ENCODE results near the gene CELA3B.
"Not testable (repeated sequence)": the region's sequence is repeated elsewhere in the genome, so short reads cannot be mapped to it uniquely, and the experiment has no call there.

Gene CELA3B

DNA sequence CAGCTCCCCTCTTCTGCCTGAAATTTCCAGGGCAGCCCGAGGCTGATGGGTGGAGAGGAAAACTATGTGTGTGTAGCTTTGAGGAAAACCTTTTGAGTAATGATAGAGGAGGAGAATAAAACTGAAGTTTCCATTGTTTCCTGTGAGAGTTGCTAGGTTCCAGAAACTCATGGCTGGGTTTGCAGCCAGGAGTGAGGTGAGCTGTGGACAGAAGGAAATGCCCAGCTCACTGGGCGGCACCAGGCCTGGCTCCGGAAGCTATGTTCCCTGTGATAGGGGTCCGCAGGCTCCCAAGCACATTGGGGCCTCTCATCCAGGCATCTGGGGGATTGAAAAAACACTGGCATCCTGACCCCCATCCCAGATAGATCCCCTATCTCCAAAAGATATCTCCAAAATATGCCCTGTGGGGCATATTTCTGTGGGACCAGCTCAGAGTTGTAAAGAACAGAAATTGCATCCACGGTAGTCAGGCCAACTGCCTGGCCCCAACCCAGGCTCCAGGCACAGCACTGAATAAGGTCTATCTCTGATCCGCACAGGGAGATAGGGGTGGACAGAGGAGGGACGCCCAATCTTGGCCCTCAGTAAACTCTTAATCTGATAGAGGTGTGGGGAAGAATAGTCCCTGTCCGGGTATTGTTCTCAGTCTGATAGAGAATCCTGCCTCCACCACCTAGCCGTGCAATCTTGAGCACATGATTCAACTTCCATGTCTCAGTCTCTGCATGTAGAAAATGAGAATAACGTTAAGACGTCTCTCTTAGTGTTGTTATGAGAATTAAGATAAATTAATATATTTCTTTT, 37.9 kb upstream of the CELA3B start:
- Mint-ChIP-seq H3K9me3 (no peaks in the 10 kb centered on the region), H3K4me1 (ENCODE audit: low read depth) (peaks cover 21% of the 10 kb centered on the region), H3K4me3 (no peak overlapping the region), H3K27me3 (peaks cover 17% of the 10 kb centered on the region), H3K36me3 (ENCODE audit: low read depth) (no peaks in the 10 kb centered on the region), H3K27ac (no peak overlapping the region)
- DNase-seq: no peak

DNA sequence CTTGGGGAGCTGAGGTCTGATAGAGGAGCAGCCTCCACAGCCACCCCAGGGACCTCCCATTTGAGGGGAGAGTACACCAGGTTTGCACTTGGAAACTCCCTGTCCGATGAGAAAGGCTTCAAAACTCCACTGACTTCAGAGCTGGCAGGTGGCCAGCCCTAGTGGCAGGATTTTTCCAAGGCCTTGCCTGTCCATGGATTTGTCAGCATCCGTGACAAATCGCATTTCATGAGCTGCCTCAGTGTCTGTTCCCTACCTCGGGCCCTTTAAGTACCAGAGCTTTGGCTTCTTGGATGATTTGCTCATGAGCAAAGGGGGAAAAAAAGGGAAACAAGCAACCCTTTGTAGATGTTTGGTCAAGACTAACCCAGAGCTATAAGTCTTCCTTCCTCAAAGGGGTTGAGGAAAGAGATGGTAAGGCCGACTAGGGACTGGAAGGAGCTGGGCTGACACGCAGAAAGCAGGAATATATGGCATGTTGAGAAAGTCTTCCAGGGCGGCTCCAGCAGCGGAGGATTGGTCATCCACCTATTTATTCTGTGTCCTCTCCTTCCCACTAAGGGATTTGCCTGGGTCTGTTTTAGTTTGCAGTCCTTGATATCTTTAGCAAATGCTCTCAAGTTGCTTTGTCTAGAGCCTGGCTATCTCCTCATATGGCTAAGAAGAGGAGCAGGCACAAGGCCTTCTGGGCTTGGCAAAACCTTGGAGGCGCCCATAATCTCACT, 37.0 kb upstream of the CELA3B start:
- no peak for DNase-seq
- Mint-ChIP-seq H3K27me3 (peaks cover 17% of the 10 kb centered on the region), H3K4me3 (no peak overlapping the region)

DNA sequence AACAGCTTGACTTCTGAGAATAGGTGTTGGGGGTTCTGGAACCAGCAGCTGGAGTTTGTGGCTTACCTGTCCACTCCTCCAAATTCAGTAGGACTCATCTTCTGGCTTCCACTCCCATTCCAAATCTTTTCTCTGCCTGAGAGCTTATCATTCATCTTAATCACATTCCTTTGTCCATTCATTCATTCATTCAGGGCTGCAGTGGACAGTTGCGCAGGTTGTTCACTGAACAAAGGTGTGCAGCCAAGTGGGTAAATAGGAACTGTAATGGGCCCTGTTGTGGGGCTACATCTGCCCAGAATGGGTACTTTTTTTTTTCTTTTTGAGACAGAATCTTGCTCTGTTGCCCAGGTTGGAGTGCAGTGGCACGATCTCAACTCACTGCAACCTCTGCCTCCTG, 36.3 kb upstream of the CELA3B start:
- peaks cover 17% of the 10 kb centered on the region for H3K4me1 Mint-ChIP-seq (ENCODE audit: low read depth)
- peaks cover 15% of the 10 kb centered on the region for H3K27me3 Mint-ChIP-seq
- no peak overlapping the region for H3K4me3 Mint-ChIP-seq
- H3K9me3 Mint-ChIP-seq: no peaks in the 10 kb centered on the region
- H3K27ac Mint-ChIP-seq: no peak overlapping the region
- no peaks in the 10 kb centered on the region for H3K36me3 Mint-ChIP-seq (ENCODE audit: low read depth)
- DNase-seq: no peak

More for the DNA sequence above, 37.0 kb upstream of the CELA3B start:
- Mint-ChIP-seq H3K9me3 (no peaks in the 10 kb centered on the region), H3K4me1 (ENCODE audit: low read depth) (peaks cover 18% of the 10 kb centered on the region), H3K27ac (no peak overlapping the region), H3K36me3 (ENCODE audit: low read depth) (no peaks in the 10 kb centered on the region)

DNA sequence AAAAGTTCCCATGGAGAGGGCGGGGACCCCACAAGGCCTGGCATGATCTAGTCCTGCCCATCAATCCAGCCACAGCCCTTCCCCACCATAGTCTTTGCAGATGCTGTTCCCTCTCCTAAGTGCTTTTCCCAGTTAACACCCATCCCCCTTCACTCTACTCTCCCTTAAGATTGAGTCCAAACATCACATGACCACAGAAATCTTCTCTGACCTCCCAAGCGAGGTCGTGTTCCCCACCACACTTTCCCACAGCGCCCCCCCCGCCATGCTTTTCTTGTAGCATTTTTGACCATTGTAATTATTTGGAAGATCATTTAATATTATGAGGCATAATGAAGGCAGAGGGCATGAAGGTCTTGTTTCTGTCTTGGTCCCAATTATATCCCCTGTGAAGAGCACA, 35.5 kb upstream of the CELA3B start:
- Mint-ChIP-seq H3K4me1 (ENCODE audit: low read depth) (peaks cover 9% of the 10 kb centered on the region), H3K36me3 (ENCODE audit: low read depth) (no peaks in the 10 kb centered on the region), H3K27me3 (peaks cover 6% of the 10 kb centered on the region), H3K4me3 (no peak overlapping the region), H3K9me3 (no peaks in the 10 kb centered on the region), H3K27ac (no peak overlapping the region)
- no peak for DNase-seq

DNA sequence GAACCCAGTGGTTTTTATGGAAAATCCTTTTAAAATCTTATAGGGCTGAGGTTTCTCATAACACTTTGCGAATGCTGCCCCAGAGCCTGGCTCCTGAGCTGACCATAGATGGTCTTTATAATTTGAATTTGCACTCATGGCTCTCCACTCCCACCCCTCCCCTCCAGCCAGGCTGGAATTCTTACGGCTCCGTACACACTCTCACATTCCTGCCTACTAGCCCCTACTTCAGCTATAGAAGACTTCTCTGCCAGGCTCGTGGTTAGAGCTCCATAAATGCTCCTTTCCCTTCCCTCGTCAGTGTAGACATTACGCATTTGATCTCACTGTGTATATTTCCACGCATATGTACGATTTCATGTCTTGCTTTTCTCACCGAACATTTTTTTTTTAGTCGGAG, 34.4 kb upstream of the CELA3B start:
- Mint-ChIP-seq H3K4me1 (ENCODE audit: low read depth) (peaks cover 8% of the 10 kb centered on the region), H3K27ac (no peak overlapping the region)

DNA sequence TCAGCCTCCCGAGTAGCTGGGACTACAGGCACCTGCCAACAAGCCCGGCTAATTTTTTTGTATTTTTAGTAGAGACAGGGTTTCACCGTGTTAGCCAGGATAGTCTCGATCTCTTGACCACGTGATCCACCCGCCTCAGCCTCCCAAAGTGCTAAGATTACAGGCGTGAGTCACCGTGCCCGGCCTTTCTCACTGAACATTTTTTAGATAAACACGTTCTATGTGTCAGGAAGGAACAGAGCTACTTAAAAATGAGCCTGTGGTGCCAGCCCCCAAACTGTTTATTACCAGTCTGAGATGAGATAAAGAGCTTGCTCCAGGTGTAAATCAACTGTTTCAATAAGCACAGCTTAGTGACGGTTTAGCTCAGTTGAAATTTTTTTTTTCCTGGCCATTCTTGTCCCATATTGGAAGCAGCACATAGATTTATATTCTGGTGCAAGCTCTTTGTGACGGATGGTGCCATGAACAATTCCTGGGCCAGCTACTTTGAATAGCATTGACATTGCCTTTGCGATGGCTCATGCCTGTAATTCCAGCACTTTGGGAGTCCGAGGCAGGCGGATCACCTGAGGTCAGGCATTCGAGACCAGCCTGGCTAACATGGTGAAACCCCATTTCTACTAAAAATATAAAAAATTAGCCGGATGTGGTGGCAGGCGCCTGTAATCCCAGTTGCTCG, 33.7 kb upstream of the CELA3B start:
- not testable (repeated sequence) for H3K36me3 Mint-ChIP-seq (ENCODE audit: low read depth); H3K4me3 Mint-ChIP-seq

More for the DNA sequence above, 34.4 kb upstream of the CELA3B start:
- Mint-ChIP-seq H3K4me3 (no peak overlapping the region), H3K27me3 (peaks cover 4% of the 10 kb centered on the region), H3K36me3 (ENCODE audit: low read depth) (no peaks in the 10 kb centered on the region), H3K9me3 (no peaks in the 10 kb centered on the region)
- DNase-seq: no peak

DNA sequence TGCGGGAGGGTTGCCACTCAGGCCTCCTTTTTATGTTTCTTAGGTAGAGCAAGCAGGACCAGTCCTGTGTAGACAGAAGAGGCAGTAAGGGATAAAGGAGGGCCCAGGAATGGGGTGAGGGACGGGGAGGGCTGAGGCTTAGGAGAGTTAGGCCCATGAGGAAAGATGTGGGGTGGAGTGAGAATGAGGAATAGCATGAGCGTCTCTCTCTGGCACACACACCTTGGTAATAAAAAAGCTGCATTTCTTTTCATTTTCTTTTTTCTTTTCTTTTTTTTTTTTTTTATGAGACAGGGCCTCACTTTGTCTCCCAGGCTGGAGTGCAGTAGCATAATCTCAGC, 32.1 kb upstream of the CELA3B start:
- Mint-ChIP-seq H3K4me1 (ENCODE audit: low read depth) (peaks cover 2% of the 10 kb centered on the region), H3K36me3 (ENCODE audit: low read depth) (no peaks in the 10 kb centered on the region), H3K27ac (no peak overlapping the region), H3K27me3 (no peaks in the 10 kb centered on the region), H3K9me3 (no peaks in the 10 kb centered on the region), H3K4me3 (no peak overlapping the region)
- DNase-seq: no peak

More for the DNA sequence above, 33.7 kb upstream of the CELA3B start:
- not testable (repeated sequence) for H3K9me3 Mint-ChIP-seq; H3K4me1 Mint-ChIP-seq (ENCODE audit: low read depth); H3K27ac Mint-ChIP-seq; H3K27me3 Mint-ChIP-seq; DNase-seq

DNA sequence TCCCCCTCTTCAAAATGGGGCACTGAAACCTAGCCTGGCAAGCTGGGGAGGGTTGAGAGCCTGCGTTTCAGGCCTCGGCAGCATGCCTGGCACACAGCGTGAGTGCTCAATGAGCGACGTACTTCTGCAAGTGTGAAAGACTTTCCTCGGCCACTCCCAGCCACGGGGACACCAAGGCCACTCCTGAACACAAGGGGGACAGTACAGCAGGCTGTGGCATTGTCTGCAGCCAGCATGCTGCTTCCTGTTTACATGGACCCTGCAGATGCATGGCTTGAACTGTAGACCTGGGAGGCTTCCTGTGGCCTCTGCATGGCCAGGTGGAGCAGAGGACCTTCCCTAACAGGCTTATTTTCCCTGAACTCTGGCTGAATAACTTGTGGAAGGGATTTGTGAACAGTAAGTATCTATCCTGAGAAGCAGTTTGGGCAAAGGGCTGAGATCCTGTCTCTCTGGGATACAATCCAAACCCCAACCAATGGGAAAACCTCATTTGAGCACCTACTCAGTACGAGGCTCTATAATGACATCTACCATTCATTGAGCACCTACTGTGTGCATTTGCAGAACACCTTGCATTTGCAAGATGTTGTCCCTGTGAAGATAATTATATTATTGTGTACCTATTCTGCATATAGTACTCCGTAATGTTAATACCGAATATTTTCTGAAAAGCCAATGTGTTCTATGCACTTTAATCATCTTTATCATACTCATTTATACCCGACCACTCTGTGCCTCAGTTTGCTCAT, 29.8 kb upstream of the CELA3B start:
- Mint-ChIP-seq H3K4me1 (ENCODE audit: low read depth) (peaks cover 2% of the 10 kb centered on the region), H3K9me3 (no peaks in the 10 kb centered on the region), H3K36me3 (ENCODE audit: low read depth) (no peaks in the 10 kb centered on the region), H3K27me3 (no peaks in the 10 kb centered on the region), H3K4me3 (no peak overlapping the region), H3K27ac (no peak overlapping the region)
- DNase-seq: no peak

DNA sequence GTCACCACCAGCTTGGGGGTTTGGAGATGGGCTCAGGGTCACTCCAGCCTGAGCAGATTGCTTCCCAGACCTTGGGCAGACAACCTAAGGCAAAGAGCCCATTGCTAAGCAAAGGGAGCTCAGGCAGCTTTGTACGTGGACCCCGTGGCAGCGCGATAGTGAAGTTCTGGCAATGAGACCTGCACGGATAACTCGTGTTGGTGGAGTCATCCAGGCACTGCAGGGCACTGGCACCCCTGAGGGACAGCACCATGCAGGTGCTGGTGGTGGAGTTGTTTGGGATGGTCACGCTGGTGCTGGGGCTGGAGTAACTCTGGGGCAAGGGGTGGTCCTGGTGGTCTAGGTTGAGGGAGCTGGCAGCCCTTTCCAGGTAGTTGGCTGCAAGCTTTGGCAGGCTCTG, 26.1 kb upstream of the CELA3B start:
- H3K36me3 Mint-ChIP-seq (ENCODE audit: low read depth): no peaks in the 10 kb centered on the region
- H3K4me3 Mint-ChIP-seq: no peak overlapping the region
- H3K27ac Mint-ChIP-seq: no peak overlapping the region
- H3K9me3 Mint-ChIP-seq: no peaks in the 10 kb centered on the region
- H3K27me3 Mint-ChIP-seq: no peaks in the 10 kb centered on the region
- no peak for DNase-seq
- H3K4me1 Mint-ChIP-seq (ENCODE audit: low read depth): peaks cover 2% of the 10 kb centered on the region

DNA sequence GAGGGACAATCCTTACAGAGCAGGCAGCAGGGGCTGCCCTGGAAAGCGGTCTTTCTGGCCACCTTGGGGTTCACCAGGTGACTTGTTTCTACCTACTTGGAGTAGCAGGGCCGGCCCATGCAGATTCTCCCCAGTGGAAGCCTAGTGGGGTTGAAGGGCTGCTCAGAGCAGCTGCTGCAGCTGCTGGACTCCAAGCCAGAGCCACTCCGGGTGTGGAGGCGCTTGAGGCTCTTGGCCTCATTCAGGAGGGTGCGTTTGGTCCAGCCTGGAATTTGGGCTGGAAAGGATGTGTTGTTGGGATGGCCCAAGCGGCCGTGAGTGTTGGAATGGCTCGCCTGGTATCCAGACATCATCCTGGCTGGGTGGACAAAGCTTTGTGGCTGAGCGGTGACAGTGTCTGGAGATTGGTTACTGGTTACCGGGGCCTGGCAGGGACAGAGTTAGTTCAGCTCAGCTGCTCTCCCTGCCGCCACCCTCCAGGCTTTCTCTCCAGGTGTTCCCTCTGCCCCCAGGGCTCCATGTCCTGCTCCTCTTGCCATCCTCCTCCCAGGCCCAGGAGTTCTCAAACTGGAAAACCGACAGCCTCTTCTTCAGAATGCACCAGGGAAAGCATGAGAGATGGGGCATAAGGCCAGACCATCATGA, 25.5 kb upstream of the CELA3B start:
- no peak overlapping the region for H3K4me3 Mint-ChIP-seq
- H3K4me1 Mint-ChIP-seq (ENCODE audit: low read depth): peaks cover 6% of the 10 kb centered on the region
- H3K27ac Mint-ChIP-seq: no peak overlapping the region
- no peak for DNase-seq
- no peaks in the 10 kb centered on the region for H3K27me3 Mint-ChIP-seq
- no peaks in the 10 kb centered on the region for H3K36me3 Mint-ChIP-seq (ENCODE audit: low read depth)
- no peaks in the 10 kb centered on the region for H3K9me3 Mint-ChIP-seq

DNA sequence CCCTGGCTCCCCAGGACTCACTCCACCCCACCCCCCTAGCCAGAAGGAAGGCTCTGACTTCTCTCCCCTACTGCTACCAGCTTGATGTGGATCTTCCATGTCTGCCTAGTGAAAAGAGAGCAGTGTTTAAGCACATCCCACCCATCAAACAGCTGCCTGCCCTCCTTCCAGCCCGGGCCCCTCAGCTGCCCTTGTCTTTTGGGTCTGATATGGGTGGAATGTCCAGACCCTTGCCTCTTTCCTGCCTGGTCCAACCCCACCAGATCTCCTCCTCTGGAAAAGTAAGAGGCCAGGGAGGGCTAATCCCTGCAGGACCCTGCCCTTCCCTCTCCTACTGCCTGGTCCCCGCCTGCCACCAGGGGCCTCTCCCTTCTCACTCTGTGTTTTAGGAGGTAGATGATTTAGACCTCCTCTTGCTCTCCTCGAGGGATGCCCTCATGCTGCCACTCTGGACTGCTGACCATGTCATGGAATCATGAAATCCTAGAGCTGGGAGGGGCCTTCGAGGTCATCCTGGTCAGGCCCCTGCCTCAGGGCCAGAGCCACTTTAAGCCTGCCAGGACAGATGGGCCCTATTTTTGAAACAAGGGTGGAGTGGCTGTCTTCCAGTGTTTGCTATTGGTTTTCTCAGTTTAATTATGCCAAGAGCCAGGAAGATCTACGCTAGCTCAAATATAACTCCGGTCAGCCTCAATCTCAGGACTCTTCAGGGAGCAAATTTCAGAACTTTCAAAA, 23.9 kb upstream of the CELA3B start:
- Mint-ChIP-seq H3K4me3 (no peak overlapping the region), H3K9me3 (no peaks in the 10 kb centered on the region), H3K36me3 (ENCODE audit: low read depth) (no peaks in the 10 kb centered on the region), H3K4me1 (ENCODE audit: low read depth) (peaks cover 20% of the 10 kb centered on the region), H3K27ac (no peak overlapping the region), H3K27me3 (no peaks in the 10 kb centered on the region)
- DNase-seq: no peak

DNA sequence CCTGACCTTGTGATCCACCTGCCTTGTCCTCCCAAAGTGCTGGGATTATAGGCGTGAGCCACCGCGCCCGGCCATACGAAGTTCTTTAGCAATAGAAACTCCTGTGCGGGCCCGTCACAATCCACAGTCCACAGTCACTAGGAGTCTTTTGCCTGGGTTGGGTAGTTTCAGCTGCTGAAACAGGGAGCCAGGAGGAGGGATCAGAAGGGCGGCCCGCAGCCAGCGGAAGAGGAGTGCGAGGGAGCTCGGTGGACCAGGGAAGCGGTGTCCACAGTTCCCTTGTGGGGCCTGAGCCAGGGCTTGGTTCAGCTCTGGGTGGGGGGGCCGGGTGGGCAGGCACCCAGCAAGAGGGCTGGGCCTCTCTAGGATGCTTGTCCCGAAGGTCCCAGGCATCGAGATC, 21.8 kb upstream of the CELA3B start:
- no peak overlapping the region for H3K27ac Mint-ChIP-seq
- H3K36me3 Mint-ChIP-seq (ENCODE audit: low read depth): no peaks in the 10 kb centered on the region
- H3K4me1 Mint-ChIP-seq (ENCODE audit: low read depth): peaks cover 26% of the 10 kb centered on the region
- DNase-seq: no peak
- no peak overlapping the region for H3K4me3 Mint-ChIP-seq
- H3K9me3 Mint-ChIP-seq: no peaks in the 10 kb centered on the region
- H3K27me3 Mint-ChIP-seq: no peaks in the 10 kb centered on the region

DNA sequence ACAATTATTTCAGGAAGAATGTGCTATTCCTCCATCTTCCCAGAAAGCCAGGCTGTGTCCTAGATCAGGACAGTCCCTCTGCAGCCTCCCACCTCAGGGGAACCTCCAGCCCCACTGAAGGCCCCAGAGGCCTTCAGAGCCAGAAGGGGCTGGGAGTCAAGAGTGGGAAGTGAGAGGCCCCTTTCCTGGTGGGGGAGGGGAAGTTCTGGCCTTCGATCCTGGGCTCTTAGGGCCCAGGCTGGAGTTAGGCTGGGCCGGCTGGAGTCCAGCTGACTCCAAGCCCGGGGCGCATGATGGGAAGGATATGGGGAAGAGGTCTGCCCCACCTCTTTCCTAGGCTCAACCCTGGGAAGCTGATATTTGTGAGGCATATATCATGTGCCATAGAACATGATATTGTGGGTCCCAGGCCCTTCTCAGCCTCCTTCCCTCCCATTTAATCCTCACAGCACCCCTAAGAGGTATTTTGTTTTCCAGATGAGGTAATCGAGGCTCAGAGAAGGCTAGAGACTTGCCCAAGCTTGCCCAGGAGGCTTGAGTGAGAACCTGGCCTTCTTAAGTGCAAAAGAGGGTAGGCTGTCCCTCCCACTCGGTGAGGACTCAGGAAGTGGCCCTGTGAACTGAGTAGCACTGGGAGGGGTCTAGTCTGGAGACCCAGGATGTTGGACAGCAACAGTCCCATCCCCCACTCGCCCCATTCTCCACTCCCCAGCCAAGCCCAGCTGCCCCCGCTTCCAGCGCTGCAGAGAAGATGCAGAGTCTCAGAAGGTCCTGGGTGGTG, 21.1 kb upstream of the CELA3B start:
- no peaks in the 10 kb centered on the region for H3K27me3 Mint-ChIP-seq
- H3K4me1 Mint-ChIP-seq (ENCODE audit: low read depth): peaks cover 26% of the 10 kb centered on the region
- no peak for DNase-seq
- H3K27ac Mint-ChIP-seq: no peak overlapping the region
- no peaks in the 10 kb centered on the region for H3K36me3 Mint-ChIP-seq (ENCODE audit: low read depth)
- H3K9me3 Mint-ChIP-seq: no peaks in the 10 kb centered on the region
- no peak overlapping the region for H3K4me3 Mint-ChIP-seq
